Measurements from ENCODE around the gene TWF1. TPM values are rescaled to one million over a fixed set of nuclear protein-coding genes. Genes with fewer than 3 reads are reported as not detected.
"Not testable (repeated sequence)": the region's sequence is repeated elsewhere in the genome, so short reads cannot be mapped to it uniquely, and the experiment has no call there.

The TWF1 gene
- total and polyA plus RNA-seq, 2 of the 4 experiments (the other 2 are of a cell fraction) = 67.0 to 141 TPM

DNA sequence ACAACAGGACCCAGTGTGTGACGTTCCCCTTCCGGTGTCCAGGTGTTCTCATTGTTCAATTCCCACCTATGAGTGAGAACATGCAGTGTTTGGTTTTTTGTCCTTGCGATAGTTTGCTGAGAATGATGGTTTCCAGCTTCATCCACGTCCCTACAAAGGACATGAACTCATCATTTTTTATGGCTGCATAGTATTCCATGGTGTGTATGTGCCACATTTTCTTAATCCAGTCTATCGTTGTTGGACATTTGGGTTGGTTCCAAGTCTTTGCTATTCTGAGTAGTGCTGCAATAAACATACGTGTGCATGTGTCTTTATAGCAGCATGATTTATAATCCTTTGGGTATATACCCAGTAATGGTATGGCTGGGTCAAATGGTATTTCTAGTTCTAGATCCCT, 54.8 kb downstream of the TWF1 start:
- H3K56ac ChIP-seq (ENCODE audit: extremely low read depth, insufficient read depth, low read length); H4K91ac ChIP-seq (ENCODE audit: insufficient read depth, low read depth, low read length); H3K27ac ChIP-seq (ENCODE audit: insufficient read depth, low read length); H2AK9ac ChIP-seq (replicated peaks; ENCODE audit: low read depth, low read length, poor library complexity); H3K36me3 ChIP-seq (ENCODE audit: control insufficient read depth, insufficient read depth, low read length); ATAC-seq (ENCODE audit: low read depth); H3K4me2 ChIP-seq (ENCODE audit: low read depth, low read length); H3K23ac ChIP-seq (ENCODE audit: low read depth, low read length); intact Hi-C loops (cut with micrococcal nuclease); H3K9me1 ChIP-seq (ENCODE audit: insufficient read depth, low read length); BruUV-seq (replicated peaks); in situ Hi-C loops (cut with MboI; ENCODE audit: low sequenced_read_pairs); H3K4me1 ChIP-seq (ENCODE audit: control insufficient read depth, insufficient read depth, low read length); H3K27me3 ChIP-seq (ENCODE audit: control insufficient read depth, insufficient read depth, low read length); H2AFZ ChIP-seq (replicated peaks; ENCODE audit: low read length, poor library complexity); H4K20me1 ChIP-seq (ENCODE audit: insufficient read depth, low read length); dilution Hi-C loops (cut with HindIII; ENCODE audit: low sequenced_read_pairs, unreplicated experiment); CTCF ChIA-PET; H2BK20ac ChIP-seq (ENCODE audit: low read depth, low read length); H4K5ac ChIP-seq (ENCODE audit: low read depth, low read length); H2BK120ac ChIP-seq (ENCODE audit: low read depth, low read length); H3K9ac ChIP-seq (ENCODE audit: low read depth, low read length); POLR2A ChIA-PET (ENCODE audit: unreplicated experiment); H3K4ac ChIP-seq (ENCODE audit: low read depth, low read length); H2BK5ac ChIP-seq (ENCODE audit: low read depth, low read length, poor library complexity, severe bottlenecking); DNase-seq; H3K9me3 ChIP-seq (ENCODE audit: control insufficient read depth, insufficient read depth, low read length); H3K4me3 ChIP-seq (ENCODE audit: insufficient read depth, low read depth, low read length); H2BK15ac ChIP-seq (ENCODE audit: low read depth, low read length); H4K8ac ChIP-seq (ENCODE audit: low read depth in 2 of 2, low read length in 2 of 2); H3K14ac ChIP-seq (replicated peaks; ENCODE audit: low read depth, low read length); H2AK5ac ChIP-seq (ENCODE audit: low read depth, low read length); H3K18ac ChIP-seq (ENCODE audit: low read depth, low read length): not testable (repeated sequence)
- H3K79me1 ChIP-seq (ENCODE audit: low read depth in 1 of 2, low read length in 2 of 2) = peaks cover 17 to 22% of the 10 kb centered on the region in 2 experiments
- no CpG with 5 or more reads among the region's 6 CpGs for WGBS, 2 experiments (ENCODE audit: extremely low coverage in 2 of 2, insufficient read length in 1 of 2)
